UCSD-AML1 (cell line): ENCODE results near the gene ST3GAL6.
A peak's percentile ranks its signal among the peaks of the same experiment; 100 is the strongest.
"Not testable (repeated sequence)": the region's sequence is repeated elsewhere in the genome, so short reads cannot be mapped to it uniquely, and the experiment has no call there.

Experiments used
- DNase-seq: peaks from one replicate; lab custom pipeline; 2025; ENCODE audit not compliant: unreplicated experiment; lab: John Stamatoyannopoulos, UW

Gene ST3GAL6

DNA sequence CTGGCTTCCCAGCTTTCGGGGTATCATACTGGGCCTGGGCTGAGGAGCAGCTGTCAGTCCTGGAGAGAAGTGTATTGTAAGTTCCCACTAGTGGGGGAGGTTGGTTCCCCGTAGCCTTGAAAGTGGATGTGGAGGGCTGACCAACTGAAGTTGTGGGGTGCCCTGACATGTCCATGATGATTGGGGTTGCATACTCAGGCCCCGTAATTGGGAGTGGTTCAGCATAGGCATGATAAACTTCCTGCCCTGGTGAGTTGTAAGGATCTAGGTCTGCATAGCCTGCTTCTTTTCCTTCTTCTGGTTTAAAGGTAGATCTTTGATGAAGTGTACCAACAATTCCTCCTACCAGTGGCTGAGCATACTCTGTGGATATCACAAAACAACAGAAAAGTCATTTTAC lies 36.3 kb downstream of the ST3GAL6 start:
- no peak for DNase-seq

DNA sequence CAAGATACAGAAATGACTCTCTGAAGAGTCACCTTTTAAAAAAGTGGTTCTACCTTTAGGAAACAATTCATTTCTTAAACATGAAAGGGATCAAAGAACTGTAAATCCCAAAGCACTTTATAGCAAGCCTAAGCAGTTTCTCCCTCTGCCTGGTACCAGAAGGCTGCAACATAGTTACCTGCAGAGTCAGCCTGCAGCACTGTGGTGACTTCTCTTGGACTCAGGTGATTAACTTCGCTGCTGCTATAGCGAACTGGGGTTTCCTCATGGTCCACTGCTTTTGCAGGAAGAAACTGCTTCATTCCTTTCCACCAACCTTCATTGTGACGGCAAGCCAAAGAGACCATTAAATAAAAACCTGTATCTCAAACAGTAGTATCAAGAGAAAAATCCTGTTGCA lies 37.3 kb downstream of the ST3GAL6 start:
- no peak for DNase-seq

DNA sequence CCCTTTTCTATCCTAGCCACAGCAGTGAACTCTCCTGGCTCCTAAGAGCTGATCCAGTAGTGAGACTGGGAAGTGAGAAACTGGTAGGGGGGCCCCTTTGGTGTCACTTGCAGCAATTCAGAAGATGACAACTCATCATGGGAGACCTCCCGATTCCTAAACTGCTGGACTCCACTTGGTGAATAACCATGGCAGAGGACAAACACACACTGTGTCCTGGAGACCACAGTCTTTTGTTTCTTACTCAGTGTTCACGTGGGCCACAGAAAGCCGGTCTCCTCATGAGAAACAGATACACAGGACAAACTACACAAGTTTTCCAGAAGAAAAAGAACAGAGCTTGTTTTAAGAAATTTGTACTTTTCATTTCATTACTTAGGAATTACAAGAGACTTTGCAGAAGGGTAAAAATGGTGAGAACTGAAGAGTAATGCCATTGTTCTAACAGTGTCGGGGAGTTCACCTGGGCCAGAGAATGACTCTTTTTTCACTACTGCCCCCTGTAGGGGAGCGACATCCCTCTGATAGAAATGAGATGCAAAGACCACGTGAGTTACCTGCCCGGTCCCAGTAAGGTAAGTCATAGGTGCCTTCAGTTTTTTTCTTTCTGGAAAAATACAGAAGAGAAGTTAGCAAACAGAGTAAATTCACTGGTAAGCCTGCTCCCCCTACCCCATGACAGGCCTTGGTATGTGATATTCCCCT lies 38.1 kb downstream of the ST3GAL6 start:
- DNase-seq = no peak

DNA sequence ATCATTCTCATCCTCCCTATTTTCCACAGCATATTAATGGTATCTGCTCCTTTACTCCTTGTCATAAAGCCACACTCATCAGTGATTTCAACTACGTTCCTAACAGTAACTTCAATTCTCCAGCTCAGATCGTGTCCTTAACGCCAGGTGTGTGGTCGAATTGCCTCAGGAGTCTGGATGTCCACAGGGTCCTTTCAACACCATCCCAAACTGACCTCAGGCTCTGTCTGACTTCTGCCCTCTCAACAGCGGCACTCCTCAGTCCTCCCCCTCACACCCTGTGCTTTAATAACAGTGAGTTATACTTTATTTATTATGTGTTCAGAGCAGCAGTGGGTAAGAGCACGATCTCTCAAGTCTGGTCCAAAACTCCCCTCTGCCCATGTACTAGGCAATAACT lies 42.4 kb downstream of the ST3GAL6 start:
- DNase-seq = no peak

DNA sequence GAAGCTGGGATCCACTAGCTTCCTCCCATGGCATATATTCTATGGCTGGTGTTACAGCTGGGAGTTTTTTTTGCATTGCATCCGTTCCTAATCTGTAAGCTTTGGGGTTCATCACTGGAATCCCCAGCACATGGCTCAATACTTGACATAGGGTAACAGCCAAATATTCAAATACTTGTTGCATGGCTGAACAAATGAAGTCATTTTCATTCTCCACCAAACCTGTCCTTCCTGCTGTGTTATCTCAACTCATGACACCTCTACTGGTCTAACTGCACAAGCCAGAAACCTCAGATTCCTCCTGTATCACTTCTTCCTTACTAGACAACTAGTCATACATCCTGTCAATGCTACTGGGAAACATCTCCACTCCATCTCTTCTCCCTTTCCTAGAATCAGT lies 43.4 kb downstream of the ST3GAL6 start:
- no peak for DNase-seq

DNA sequence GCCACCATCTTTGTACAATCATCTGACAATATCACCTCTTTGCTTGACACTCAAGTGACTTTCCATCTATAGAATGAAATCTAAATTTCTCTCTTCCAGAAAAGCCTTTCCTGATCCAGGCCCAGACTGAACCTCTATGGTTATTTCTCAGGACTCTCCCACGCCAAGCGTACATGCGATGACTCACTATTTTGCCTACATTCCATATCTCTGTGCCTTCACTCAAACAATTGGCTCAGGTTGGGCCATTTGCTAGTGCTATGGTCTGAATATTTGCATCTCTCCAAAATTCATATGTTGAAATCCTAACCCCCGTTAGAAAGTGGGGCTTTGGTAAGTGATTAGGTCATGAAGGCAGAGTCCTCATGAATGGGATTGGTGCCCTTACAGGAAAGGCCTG lies 43.9 kb downstream of the ST3GAL6 start:
- DNase-seq = no peak

DNA sequence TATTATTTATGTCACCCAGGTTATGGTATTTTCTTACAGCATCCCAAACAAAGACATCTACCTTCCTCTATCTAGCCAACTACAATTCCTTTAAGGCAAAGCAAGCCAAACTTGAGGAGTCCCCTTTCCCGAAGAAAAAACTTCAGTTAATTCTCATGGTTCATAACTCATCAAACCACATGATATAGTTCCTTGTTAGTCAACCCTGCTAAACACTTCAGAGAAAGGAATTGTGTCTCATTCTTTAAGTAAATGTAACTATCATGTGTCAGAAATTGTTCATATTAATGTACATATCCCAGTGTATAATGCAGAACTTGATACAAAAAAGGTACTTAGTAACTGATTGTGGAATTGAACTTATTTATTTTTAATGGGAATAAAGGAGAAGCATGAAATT lies 44.4 kb downstream of the ST3GAL6 start:
- DNase-seq = no peak

DNA sequence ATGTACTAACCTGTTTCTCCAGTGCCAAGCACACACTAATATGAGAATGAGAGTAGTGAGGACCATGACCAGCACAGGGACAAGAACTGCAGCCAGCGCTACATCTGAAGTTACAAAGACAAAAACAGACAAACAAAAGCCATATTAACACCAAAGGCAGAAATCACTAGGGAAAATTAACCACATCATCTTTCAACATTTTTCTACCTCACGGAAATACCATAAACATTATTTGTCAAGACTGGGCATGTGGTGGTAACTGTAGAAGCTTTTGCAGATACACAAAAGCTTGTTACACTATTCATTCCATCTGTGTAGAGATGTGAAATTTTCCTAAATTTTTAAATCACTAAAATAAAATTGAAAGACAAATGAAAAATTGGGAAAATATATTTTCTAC lies 44.9 kb downstream of the ST3GAL6 start:
- no peak for DNase-seq

DNA sequence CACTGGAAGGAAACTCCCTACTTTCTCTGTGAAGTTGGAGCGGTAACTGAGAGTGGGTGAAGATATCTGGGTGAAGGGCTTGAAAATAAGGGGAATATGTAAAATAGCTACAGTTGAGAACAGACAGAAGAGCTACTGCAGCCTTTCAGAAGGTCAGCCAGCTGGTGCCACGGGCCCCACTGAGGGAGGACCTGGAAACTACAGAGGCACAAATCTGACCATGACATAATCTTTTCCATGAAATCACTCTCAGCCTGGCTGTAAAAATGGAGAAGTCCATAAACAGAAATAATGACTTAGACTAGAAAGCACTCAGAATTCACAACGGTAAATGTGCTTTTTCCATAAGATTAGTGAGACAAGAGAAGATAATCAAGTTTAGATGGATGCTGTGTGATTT lies 46.4 kb downstream of the ST3GAL6 start:
- peak; percentile 6 for DNase-seq

DNA sequence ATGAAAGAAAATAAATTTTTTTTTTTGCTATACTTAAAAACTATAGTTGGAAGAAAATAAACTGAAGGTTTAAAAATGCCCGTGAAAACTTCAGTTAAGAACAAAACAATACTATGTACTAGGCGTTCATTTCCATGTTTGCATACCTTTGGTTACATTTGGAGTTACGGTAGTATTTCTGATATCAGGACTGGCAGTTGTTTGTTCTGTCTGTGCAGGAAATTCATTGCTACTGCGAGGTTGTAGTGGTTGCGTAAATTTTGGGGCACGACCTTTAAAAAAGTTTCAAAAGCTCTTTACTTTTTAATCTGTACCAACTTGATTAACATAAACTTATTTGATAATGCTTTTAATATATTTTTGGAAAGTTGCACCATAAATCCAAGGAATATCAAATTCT lies 47.9 kb downstream of the ST3GAL6 start:
- no peak for DNase-seq

DNA sequence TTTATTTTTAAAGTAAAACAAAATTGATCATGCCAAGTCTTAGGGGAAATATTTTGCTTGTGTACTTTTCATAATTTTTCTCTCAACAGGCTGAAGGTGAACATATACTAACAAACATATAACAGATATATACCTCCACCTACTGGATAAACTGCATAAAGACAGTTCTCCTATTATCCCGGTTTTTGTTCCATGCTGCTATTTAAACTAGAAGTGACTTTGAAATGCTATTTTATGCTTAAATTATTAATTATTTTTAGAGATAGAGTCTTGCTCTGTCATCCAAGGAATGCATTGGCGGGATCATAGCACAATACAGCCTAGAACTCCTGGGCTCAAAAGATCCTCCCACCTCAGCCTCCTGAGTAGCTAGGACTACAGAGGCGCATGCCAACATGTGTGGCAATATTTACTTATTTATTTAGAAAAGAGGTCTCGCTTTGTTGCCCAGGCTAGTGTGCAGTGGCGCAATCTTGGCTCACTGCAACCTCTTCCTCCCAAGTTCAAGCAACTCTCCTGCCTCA lies 49.8 kb downstream of the ST3GAL6 start:
- DNase-seq = no peak

DNA sequence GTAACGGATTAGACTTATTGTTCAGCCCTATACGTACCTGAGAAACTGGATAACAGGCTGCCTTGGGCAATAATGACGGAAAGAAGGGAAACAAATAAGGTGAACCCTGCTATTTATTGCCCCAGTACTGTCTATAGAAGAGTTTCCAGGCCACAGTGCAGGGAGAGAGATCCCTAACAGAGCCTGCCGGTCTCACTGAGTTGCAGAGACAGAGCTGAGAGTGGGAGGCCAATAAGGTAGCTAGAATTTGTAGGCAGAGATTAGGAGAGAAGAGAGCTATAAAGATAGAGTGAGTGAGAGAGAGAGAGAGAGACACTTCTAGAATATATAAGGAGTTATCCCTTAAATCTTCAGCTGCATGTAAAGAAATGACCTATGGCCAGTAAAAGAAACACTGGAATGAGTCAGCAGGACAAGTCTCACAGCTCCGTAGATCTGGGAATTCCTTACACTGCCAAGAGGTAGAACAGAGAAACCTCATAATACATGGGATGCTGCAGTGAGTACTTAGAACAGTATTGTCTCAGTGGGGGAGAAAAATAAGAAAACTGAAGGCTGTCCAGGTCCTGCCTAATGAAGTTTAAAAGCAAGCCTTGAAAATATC lies 51.8 kb downstream of the ST3GAL6 start:
- DNase-seq = no peak

DNA sequence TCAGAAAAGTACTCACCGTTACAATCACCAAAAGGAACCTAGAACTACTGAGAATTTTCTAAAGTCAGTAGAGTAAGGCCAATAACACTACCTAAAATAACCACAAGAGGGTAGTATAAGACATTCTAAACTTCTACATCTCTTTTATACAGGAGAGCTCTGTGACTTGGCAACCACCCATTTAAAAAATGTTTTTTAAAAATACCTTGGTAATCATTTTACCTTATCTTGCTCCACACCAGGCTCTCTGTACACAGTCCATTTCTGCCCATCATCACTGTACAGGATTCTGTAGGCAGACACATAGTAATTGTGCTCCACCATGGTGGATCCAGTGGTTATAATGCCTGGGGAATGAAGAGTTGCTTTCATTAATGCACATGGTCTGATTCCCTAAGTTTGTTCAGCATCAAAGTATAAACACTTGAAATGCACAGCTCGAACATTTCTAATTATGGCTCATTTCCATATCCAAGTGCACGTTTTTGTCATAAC lies 54.5 kb downstream of the ST3GAL6 start:
- no peak for DNase-seq

DNA sequence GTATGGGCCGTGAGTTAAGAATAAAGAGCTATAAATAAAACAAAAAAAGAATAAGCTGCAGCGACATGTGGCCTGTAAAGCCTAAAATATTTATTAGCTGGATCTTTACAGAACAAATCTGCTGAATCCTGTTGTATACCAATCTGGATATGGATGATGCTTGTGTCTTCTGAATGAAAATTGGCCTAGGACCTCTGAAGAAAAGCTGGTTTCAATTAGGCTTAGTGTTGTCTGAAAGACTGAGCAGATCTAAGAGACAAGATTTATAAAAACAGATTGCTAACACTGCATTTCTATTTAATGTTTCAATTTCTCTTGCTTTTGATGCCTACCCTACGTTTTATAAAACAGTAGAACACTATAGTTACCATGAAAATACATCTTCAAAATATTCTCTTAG lies 57.9 kb downstream of the ST3GAL6 start:
- no peak for DNase-seq

DNA sequence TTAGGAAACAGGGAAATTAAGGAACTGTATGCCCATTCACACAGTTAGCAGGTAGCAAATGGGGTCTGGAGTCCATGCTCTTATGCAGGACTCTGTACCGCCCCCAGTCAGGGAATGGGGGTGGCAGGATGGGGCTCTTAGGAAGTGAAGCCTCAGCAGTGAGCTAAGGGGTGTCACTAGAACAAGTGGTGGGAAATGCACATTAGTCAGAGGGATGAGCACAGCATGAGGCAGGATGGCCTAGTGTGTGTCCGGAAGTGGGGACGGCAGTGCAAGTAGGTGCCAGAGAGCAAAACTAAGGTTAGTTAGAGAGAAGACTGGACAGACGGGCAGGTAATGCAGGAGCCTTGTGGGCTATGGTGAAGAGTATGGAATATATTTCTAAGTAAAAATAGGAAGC lies 60.7 kb downstream of the ST3GAL6 start:
- no peak for DNase-seq

DNA sequence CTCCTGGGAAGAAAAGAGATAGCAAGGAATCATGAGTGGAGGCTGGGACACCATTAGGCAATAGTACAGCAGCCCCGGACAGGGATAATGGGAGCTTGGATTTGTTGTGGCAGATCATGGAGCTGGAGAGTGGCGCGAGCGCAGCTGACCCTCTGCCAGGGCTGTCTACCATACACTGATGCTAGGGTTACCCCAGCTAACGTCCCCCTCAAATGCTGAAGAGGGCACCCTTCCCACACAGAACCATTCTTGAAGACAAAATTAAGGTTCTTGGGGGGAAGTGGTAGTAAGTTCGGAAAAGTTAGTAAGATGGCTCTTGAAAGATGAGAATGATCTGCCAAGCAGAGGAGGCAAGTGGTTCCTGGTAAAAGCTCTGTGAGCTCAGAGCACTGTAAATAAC lies 61.1 kb downstream of the ST3GAL6 start:
- no peak for DNase-seq

DNA sequence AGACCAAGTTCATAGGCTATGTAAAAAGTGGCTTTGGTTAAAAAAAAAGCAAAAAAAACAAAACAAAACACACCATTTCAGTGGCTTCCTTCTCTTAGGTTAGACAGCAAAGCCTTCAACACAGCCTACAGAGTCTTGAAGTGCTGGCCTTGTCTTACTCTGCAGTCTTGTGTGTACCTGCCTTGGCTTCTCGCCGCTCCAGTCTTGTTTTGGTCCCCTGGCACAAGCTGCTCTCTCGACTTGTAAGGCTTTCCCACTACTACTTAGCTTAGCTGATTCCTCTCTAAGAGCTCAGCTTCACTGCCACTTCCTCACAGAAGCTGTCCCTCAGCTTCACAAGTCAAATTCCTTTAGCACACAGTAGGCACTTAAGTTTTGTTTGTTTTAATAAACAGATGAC lies 63.0 kb downstream of the ST3GAL6 start:
- DNase-seq = peak; percentile 5

DNA sequence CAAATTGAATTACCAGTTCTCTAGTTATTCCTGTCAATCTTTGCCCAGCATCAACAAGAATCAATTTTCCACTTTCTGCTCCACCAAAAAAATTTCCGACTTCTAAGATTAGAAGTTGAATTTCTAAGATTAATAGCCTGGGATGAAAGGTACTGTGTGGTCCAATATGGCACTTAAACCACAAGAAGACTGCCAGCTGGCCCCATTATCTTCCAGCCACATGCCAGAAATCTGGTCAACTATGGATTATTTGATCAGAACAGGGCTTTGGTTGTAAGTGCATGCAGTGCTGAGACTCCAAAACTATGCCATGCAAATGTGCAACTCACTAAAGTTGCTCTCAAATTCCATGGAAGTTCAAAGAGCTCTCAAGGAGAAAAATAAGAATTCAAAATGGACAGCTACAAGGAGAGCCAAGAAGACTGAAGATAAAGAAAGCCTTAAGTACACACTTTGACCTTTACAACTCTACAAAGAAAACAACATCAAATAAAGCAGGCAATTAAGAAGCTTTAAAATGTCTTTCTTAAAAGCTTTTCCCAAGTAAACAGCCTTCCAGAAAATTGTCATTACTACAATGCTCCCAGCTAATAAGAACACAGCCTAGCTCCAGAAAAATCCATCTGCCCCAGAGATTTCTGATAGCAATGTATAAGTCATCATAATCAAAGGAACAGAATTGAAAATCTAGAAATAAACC lies 64.2 kb downstream of the ST3GAL6 start:
- DNase-seq = no peak

DNA sequence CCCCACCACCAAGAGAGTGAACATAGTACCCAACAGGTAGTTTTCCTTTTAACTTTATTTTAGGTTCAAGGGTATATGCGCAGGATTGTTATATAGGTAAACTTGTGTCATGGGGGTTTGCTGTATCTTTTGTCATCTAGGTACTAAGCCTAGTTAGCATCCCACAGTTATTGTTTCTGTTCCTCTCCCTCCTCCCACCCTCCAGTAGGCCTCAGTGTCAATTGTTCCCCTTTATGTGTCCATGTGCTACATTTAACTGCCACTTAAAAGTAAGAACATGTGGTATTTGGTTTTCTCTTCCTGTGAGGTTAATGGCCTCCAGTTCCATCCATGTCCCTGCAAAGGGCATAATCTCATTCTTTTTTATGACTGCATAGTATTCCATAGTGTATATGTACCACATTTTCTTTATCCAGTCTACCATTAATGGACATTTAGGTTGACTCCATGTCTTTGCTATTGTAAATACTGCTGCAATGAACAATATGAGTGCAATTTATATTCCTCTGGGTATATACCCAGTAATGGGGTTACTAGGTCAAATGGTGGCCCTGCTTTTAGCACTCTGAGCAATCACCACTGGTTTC lies 66.2 kb downstream of the ST3GAL6 start:
- no peak for DNase-seq

DNA sequence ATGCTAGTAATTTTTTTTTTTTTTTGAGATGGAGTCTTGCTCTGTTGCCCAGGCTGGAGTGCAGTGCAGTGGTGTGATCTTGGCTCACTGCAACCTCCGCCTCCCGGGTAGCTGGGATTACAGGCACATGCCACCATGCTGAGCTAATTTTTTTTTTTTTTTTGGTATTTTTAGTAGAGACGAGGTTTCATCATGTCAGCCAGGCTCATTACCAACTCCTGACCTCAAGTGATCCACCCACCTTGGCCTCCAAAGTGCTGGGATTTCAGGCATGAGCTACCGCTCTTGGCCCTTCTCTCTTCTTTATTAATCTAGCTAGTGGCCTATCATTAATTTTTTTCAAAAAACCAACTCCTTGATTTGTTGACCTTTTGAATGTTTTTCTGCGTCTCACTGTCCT lies 67.9 kb downstream of the ST3GAL6 start:
- not testable (repeated sequence) for DNase-seq

DNA sequence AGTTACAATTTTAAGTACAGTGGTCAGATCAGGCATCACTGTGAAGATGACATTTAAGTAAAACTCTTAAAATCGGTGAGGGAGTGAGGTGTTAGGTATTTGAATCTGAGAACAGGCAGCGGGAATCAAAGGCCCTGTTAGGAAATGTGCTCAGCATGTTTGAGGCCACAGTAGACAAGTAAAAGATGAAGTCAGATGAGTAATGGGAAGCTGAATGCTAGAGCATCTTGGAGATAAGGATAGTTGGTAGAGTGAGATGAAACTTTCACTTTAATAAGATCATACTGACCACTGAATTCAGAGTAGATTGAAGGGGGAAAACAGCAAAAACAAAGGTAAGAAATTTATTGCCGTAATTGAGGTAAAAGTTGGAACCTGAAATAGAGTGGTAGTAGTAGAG lies 76.7 kb downstream of the ST3GAL6 start:
- DNase-seq = no peak
